Breast epithelium (tissue), 3 donors: ENCODE results near the gene TOR1A.

Source experiments
- POLR2A ChIP-seq: fragments of 450-650 bp; IDR thresholded peaks from one replicate; pipeline ENCODE4 v1.6.1; 2016; ENCODE audit warnings: antibody characterized with exemption, mild to moderate bottlenecking, moderate library complexity
- POLR2AphosphoS5 ChIP-seq, 3 donors: sonication (generic); formaldehyde crosslinking; IDR thresholded peaks; one replicate each; pipeline ENCODE4 v1.6.1; 2017; ENCODE audit warnings: antibody characterized with exemption in 3 of 3
- TF ChIP-seq, protein P1 (sequence below), 3 donors: fragments of 450-650 bp; IDR thresholded peaks; one replicate each; pipeline ENCODE4 v1.5.1; 2016 to 2017; ENCODE audit warnings: antibody characterized with exemption in 3 of 3, mild to moderate bottlenecking in 3 of 3, moderate library complexity in 3 of 3

DNA sequence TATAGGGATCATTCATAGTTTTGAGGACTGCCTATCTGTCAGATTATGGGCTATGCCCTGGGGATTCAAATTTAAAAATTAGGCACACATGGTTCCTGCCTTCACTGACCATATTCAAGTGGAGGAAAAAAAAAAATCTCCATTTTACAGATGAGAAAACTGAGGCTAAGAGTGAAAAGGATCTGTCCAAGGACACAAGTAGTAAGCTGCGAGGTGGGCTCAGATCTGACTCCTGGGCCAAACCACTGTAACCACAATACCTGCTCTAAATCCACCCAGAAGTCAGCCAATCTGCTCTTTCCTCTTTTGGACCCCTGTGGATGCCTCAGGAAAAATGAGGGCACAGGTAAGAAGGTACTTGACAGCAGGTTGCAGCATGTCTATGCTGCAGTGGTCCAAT lies 2.8 kb upstream of the TOR1A start:
- TF ChIP-seq, protein P1, sequence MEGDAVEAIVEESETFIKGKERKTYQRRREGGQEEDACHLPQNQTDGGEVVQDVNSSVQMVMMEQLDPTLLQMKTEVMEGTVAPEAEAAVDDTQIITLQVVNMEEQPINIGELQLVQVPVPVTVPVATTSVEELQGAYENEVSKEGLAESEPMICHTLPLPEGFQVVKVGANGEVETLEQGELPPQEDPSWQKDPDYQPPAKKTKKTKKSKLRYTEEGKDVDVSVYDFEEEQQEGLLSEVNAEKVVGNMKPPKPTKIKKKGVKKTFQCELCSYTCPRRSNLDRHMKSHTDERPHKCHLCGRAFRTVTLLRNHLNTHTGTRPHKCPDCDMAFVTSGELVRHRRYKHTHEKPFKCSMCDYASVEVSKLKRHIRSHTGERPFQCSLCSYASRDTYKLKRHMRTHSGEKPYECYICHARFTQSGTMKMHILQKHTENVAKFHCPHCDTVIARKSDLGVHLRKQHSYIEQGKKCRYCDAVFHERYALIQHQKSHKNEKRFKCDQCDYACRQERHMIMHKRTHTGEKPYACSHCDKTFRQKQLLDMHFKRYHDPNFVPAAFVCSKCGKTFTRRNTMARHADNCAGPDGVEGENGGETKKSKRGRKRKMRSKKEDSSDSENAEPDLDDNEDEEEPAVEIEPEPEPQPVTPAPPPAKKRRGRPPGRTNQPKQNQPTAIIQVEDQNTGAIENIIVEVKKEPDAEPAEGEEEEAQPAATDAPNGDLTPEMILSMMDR (IDR thresholded peaks at IDR 0.05) = no peak
- TF ChIP-seq POLR2AphosphoS5 (IDR thresholded peaks at IDR 0.05) (no peak), POLR2A (no peak)
